Neuronal stem cell (in vitro differentiated cells): Measurements from ENCODE around the gene MEI4.

Experiments
- DNase-seq: peaks from one replicate; pipeline ENCODE4 v3.0.0-alpha.2; 2013; ENCODE audit warnings: low spot score
- H2AFZ ChIP-seq: one replicate; pipeline ENCODE4 v1.6.1; 2013; ENCODE audit warnings: mild to moderate bottlenecking, low read length, inconsistent platforms
- H2AK5ac ChIP-seq: 2 replicates; pipeline ENCODE4 v1.6.1; 2013; ENCODE audit warnings: low read depth, mild to moderate bottlenecking, inconsistent platforms, low read length, moderate library complexity, mixed read lengths
- H2BK120ac ChIP-seq: 2 replicates; pipeline ENCODE4 v1.6.1; 2013; ENCODE audit warnings: low read depth, mild to moderate bottlenecking, inconsistent platforms, low read length, moderate library complexity, mixed read lengths
- H2BK12ac ChIP-seq: one replicate; pipeline ENCODE4 v1.6.1; 2013; ENCODE audit warnings: low read length, inconsistent platforms
- H2BK15ac ChIP-seq: 2 replicates; pipeline ENCODE4 v1.6.1; 2013; ENCODE audit warnings: mild to moderate bottlenecking, low read length, inconsistent platforms, mixed read lengths
- H2BK5ac ChIP-seq: one replicate; pipeline ENCODE4 v1.6.1; 2013; ENCODE audit warnings: inconsistent platforms, mild to moderate bottlenecking, low read length, moderate library complexity
- H3K14ac ChIP-seq: one replicate; pipeline ENCODE4 v1.6.1; 2013; ENCODE audit warnings: low read length, inconsistent platforms
- H3K18ac ChIP-seq: 2 replicates; pipeline ENCODE4 v1.6.1; 2013; ENCODE audit warnings: low read length, inconsistent platforms
- H3K23ac ChIP-seq: 2 replicates; pipeline ENCODE4 v1.6.1; 2013; ENCODE audit warnings: low read depth, mild to moderate bottlenecking, mixed read lengths, low read length, inconsistent platforms; ENCODE audit not compliant: poor library complexity
- H3K27ac ChIP-seq: replicated peaks from 3 replicates; pipeline ENCODE4 v1.5.1; 2013; ENCODE audit warnings: low read length, inconsistent platforms
- H3K27me3 ChIP-seq, 3 experiments: 2 replicates each; pipeline ENCODE4 v1.6.1; 2013; ENCODE audit warnings: low read length in 3 of 3, mild to moderate bottlenecking in 2 of 3, inconsistent platforms in 1 of 3, low read depth in 1 of 3, mixed read lengths in 1 of 3, moderate library complexity in 1 of 3; ENCODE audit not compliant: control insufficient read depth in 3 of 3, insufficient read depth in 3 of 3
- H3K36me3 ChIP-seq, 2 donors: replicated peaks in 1 of 2; 2 replicates each; pipeline ENCODE4 v1.6.1; 2013; ENCODE audit warnings: low read length in 2 of 2; ENCODE audit not compliant: control insufficient read depth in 2 of 2, insufficient read depth in 2 of 2
- H3K4ac ChIP-seq: 2 replicates; pipeline ENCODE4 v1.6.1; 2013; ENCODE audit warnings: inconsistent platforms, mild to moderate bottlenecking, low read length, moderate library complexity
- H3K4me1 ChIP-seq, 2 donors: 1 replicate in 1 of 2; 2 replicates in 1 of 2; pipeline ENCODE4 v1.6.1; 2013; ENCODE audit warnings: low read length in 2 of 2, low read depth in 1 of 2; ENCODE audit not compliant: control insufficient read depth in 2 of 2, insufficient read depth in 1 of 2
- H3K4me2 ChIP-seq: one replicate; pipeline ENCODE4 v1.6.1; 2013; ENCODE audit warnings: mild to moderate bottlenecking, low read length, inconsistent platforms; ENCODE audit not compliant: insufficient read depth, poor library complexity, severe bottlenecking
- H3K4me3 ChIP-seq, 2 donors: 2 replicates each; pipeline ENCODE4 v1.5.1; 2013; ENCODE audit warnings: low read length in 2 of 2, mild to moderate bottlenecking in 2 of 2, inconsistent platforms in 1 of 2, moderate library complexity in 1 of 2
- H3K79me1 ChIP-seq: one replicate; pipeline ENCODE4 v1.6.1; 2013; ENCODE audit warnings: low read depth, mild to moderate bottlenecking, inconsistent platforms, low read length, moderate library complexity
- H3K9ac ChIP-seq: one replicate; pipeline ENCODE4 v1.6.1; 2013; ENCODE audit warnings: mild to moderate bottlenecking, low read depth, low read length, inconsistent platforms; ENCODE audit not compliant: poor library complexity
- H3K9me3 ChIP-seq, 2 donors: replicated peaks in 1 of 2; 2 replicates each; pipeline versions ENCODE3 to v1.6.1; 2013; ENCODE audit warnings: low read length in 2 of 2, mild to moderate bottlenecking in 2 of 2, inconsistent platforms in 1 of 2, low read depth in 1 of 2, mixed read lengths in 1 of 2, moderate library complexity in 1 of 2; ENCODE audit not compliant: control insufficient read depth in 2 of 2, insufficient read depth in 1 of 2
- H4K8ac ChIP-seq: one replicate; pipeline ENCODE4 v1.6.1; 2013; ENCODE audit warnings: low read depth, mild to moderate bottlenecking, inconsistent platforms, low read length, moderate library complexity
- H4K91ac ChIP-seq: one replicate; pipeline ENCODE4 v1.6.1; 2013; ENCODE audit warnings: low read length, low read depth, mild to moderate bottlenecking, inconsistent platforms; ENCODE audit not compliant: poor library complexity
- WGBS, 2 donors: extraction: QIAGEN DNeasy Blood & Tissue Kit; methylation state at CpG; one replicate each; pipeline ENCODE4 v1.1.7; 2013; ENCODE audit warnings: missing lambda C conversion rate in 2 of 2, mixed read lengths in 1 of 2; ENCODE audit not compliant: insufficient read length in 2 of 2, insufficient replicate concordance in 1 of 2; ENCODE audit errors: extremely low coverage in 2 of 2; 5-methylcytosine and 5-hydroxymethylcytosine counted together

MEI4 gene

DNA sequence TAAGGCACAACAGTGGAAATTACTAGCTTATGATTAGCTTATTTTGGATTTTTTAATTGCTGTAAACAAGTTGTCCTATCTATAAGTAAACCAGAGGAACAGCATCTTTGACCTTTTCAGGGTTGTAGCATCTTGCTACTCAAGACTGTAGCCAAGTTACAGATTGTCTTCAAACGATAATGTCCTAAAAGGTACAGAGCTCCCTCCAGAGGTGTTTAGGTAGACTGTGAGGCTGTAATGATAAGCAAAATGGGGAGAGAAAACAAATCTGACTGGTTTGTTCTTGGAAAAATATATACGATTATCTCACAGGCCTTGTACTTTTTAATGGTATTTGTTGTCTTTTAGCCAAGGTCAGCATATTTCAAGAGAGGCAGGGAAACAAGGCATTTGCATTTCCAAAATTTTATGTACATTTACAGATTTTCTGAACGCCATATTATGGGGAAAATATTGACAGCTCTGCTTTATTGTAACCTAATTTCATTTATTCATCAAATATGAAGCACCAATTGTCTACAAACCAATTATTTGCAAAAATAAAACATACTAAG, 273.4 kb downstream of the MEI4 start:
- DNase-seq, result peak; percentile 1
- Histone ChIP-seq H3K27ac (no peak overlapping the region), H3K4me2 (no peak overlapping the region), H3K27me3 (no peaks in the 10 kb centered on the region), H2BK5ac (no peak overlapping the region), H3K4ac (no peak overlapping the region), H2AFZ (no peak overlapping the region), H2BK120ac (no peak overlapping the region), H3K9ac (no peak overlapping the region), H4K91ac (no peak overlapping the region), H3K18ac (no peak overlapping the region), H2AK5ac (no peak overlapping the region), H3K9me3 (no peaks in the 10 kb centered on the region), H3K14ac (no peak overlapping the region), H4K8ac (no peak overlapping the region), H3K79me1 (no peaks in the 10 kb centered on the region), H2BK15ac (no peak overlapping the region), H3K23ac (no peak overlapping the region), H3K36me3 (no peaks in the 10 kb centered on the region), H3K4me3 (no peak overlapping the region), H2BK12ac (no peak overlapping the region), H3K4me1 (no peaks in the 10 kb centered on the region)
- no CpG with 5 or more reads among the region's 3 CpGs for WGBS, 2 donors

DNA sequence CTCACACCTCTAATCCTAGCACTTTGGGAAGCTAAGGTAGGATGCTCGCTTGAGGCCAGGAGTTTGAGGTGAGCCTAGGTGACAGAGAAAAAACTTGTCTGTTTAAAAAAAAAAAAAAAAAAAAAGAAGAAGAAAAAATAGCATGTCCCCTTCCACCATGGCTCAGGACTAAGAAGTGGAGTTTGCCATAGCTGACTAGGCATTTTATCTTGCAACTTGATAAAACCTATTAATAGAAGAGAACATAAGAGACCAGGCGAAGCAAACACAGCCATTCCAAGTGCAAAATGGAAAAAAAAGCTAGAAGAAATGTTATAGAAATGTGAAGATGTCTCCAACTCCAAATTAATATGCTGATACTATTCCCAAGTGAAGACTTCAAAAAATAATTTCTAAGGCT, 277.5 kb downstream of the MEI4 start:
- Histone ChIP-seq H3K18ac (no peak overlapping the region), H3K23ac (no peak overlapping the region), H3K9ac (no peak overlapping the region), H3K14ac (no peak overlapping the region), H3K79me1 (no peaks in the 10 kb centered on the region), H3K27me3 (no peaks in the 10 kb centered on the region), H2AFZ (no peak overlapping the region), H3K4me2 (no peak overlapping the region), H4K91ac (no peak overlapping the region), H3K27ac (no peak overlapping the region), H3K4me1 (no peaks in the 10 kb centered on the region), H3K36me3 (no peaks in the 10 kb centered on the region), H2BK120ac (no peak overlapping the region), H3K4me3 (no peak overlapping the region), H3K9me3 (no peaks in the 10 kb centered on the region), H2AK5ac (no peak overlapping the region), H3K4ac (no peak overlapping the region), H4K8ac (no peak overlapping the region), H2BK5ac (no peak overlapping the region), H2BK12ac (no peak overlapping the region), H2BK15ac (no peak overlapping the region)
- WGBS, 2 donors, result no CpG with 5 or more reads among the region's 2 CpGs
- DNase-seq, result no peak

DNA sequence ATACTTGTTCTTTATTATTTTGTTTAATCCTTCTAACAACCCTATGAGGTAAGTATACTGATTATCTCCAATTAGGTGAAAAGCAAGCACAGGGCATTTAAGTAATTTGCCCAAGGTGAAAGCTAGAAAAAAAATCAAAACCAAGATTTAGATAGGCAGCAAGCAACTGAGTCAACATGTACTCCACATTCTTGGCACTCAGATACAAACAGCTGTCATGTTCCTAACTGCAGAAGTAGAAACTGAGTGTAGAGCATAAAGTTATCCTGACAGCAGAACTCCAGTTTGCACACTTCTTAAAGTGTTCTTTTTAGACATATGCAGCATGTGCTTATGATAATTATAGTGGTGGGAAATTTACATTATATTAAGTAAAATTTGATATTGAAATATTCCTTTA, 278.1 kb downstream of the MEI4 start:
- Histone ChIP-seq H3K4me2 (no peak overlapping the region), H4K91ac (no peak overlapping the region), H3K27me3 (no peaks in the 10 kb centered on the region), H3K4me1 (no peaks in the 10 kb centered on the region), H2AFZ (no peak overlapping the region), H2BK5ac (no peak overlapping the region), H2BK15ac (no peak overlapping the region), H3K18ac (no peak overlapping the region), H3K9me3 (no peaks in the 10 kb centered on the region), H3K4me3 (no peak overlapping the region), H4K8ac (no peak overlapping the region), H2BK12ac (no peak overlapping the region), H3K36me3 (no peaks in the 10 kb centered on the region), H3K9ac (no peak overlapping the region), H3K23ac (no peak overlapping the region), H3K27ac (no peak overlapping the region), H3K79me1 (no peaks in the 10 kb centered on the region), H3K14ac (no peak overlapping the region), H2BK120ac (no peak overlapping the region), H2AK5ac (no peak overlapping the region), H3K4ac (no peak overlapping the region)
- no peak for DNase-seq

DNA sequence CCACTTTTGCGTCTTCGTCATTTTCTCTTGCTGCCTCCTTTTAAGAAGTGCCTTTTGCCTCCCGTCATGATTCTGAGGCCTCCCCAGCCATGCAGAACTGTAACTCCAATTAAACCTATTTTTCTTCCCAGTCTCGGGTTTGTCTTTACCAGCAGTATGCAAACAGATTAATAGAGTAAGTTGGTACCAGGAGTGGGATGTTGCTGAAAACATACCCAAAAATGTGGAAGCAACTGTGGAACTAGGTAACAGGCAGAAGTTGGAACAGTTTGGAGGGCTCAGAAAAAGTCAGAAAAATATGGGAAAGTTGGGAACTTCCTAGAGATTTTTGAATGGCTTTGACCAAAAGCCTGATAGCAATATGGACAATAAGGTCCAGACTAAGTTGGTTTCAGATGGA, 309.2 kb downstream of the MEI4 start:
- no peak overlapping the region for H4K91ac ChIP-seq
- no peak overlapping the region for H4K8ac ChIP-seq
- no peak overlapping the region for H2BK15ac ChIP-seq
- no peak overlapping the region for H2BK5ac ChIP-seq
- no peak overlapping the region for H2AK5ac ChIP-seq
- no peaks in the 10 kb centered on the region for H3K79me1 ChIP-seq
- H2AFZ ChIP-seq, result no peak overlapping the region
- no peak for DNase-seq
- no peak overlapping the region for H3K14ac ChIP-seq
- H3K4me3 ChIP-seq, result no peak overlapping the region
- no peaks in the 10 kb centered on the region for H3K9me3 ChIP-seq
- H3K18ac ChIP-seq, result no peak overlapping the region
- no peak overlapping the region for H2BK120ac ChIP-seq
- H3K9ac ChIP-seq, result no peak overlapping the region
- H3K27ac ChIP-seq, result no peak overlapping the region
- no peaks in the 10 kb centered on the region for H3K36me3 ChIP-seq
- no peak overlapping the region for H3K23ac ChIP-seq
- H3K27me3 ChIP-seq, result no peaks in the 10 kb centered on the region
- no peak overlapping the region for H3K4ac ChIP-seq
- no peak overlapping the region for H3K4me2 ChIP-seq
- WGBS, 2 donors, result no CpG with 5 or more reads among the region's 4 CpGs
- no peak overlapping the region for H2BK12ac ChIP-seq
- H3K4me1 ChIP-seq, result no peaks in the 10 kb centered on the region
